SKM-1 treated with dmso at 0.1 percent for 144 hours (cell line): ENCODE measurements around the gene RTP5.
"Not testable (repeated sequence)": the region's sequence is repeated elsewhere in the genome, so short reads cannot be mapped to it uniquely, and the experiment has no call there.

ENCODE experiments used
- DNase-seq: peaks from one replicate; lab custom pipeline; 2025; ENCODE audit not compliant: unreplicated experiment; lab: John Stamatoyannopoulos, UW

The RTP5 gene

GRCh38 chr2:241922411-241922810 lies 52.9 kb downstream of the RTP5 start:
- DNase-seq, result no peak

- DNase-seq, result not testable (repeated sequence)
Observed at GRCh38 chr2:241922816-241923601, 53.5 kb downstream of the RTP5 start.
